ENCODE data around the gene ELOB. TPM values are rescaled to one million over a fixed set of nuclear protein-coding genes. Genes with fewer than 3 reads are reported as not detected.

ELOB gene
- total RNA-seq, 1 experiment from 2014 or later: 259 TPM

- Histone ChIP-seq H3K4me3 (no peak overlapping the region), H3K27ac (no peak overlapping the region), H3K9me2 (ENCODE audit: insufficient read depth) (no peaks in the 10 kb centered on the region), H3K79me2 (ENCODE audit: low read depth) (no peaks in the 10 kb centered on the region), H3K36me3 (ENCODE audit: low read depth) (no peaks in the 10 kb centered on the region), H4K20me1 (ENCODE audit: insufficient read depth) (no peaks in the 10 kb centered on the region), H3K9me3 (ENCODE audit: insufficient read depth, low read depth) (no peaks in the 10 kb centered on the region), H3K4me1 (replicated peaks; ENCODE audit: insufficient read depth) (no peaks in the 10 kb centered on the region), H3F3A (ENCODE audit: insufficient read depth, low read depth) (peaks cover 12% of the 10 kb centered on the region; the same call in 1 of the 2 replicates), H3K27me3 (ENCODE audit: insufficient read depth, low read depth) (peaks cover 3% of the 10 kb centered on the region; the same call in 1 of the 2 replicates), H2AFZ (no peak overlapping the region), H3K4me2 (no peak overlapping the region)
- ChIA-PET POLR2A (ENCODE audit: unreplicated experiment) (no interaction called here), CTCF (no interaction called here)
- no TSS peak for BruUV-seq (replicated peaks)
- no peak for DNase-seq
- TF ChIP-seq CTCF (conservative IDR thresholded peaks at IDR 0.05) (no peak), EZH2 (IDR thresholded peaks at IDR 0.05; ENCODE audit: low read depth) (no peak)
- intact Hi-C loops (cut with micrococcal nuclease; ENCODE audit: unreplicated experiment): no loop called here
These were observed 10.9 kb upstream of the ELOB start for GRCh38 chr16:2787961-2788360.

- Histone ChIP-seq H3K4me2 (no peak within 1 kb of the TSS), H3K9me3 (ENCODE audit: insufficient read depth, low read depth) (no peaks in the 10 kb centered on the region), H3K27me3 (ENCODE audit: insufficient read depth, low read depth) (peaks cover 3% of the 10 kb centered on the region; the same call in 1 of the 2 replicates), H3K9me2 (ENCODE audit: insufficient read depth) (no peaks in the 10 kb centered on the region), H3K36me3 (ENCODE audit: low read depth) (no peaks in the 10 kb centered on the region), H4K20me1 (ENCODE audit: insufficient read depth) (no peaks in the 10 kb centered on the region), H3F3A (ENCODE audit: insufficient read depth, low read depth) (peaks cover 9% of the 10 kb centered on the region; the same call in 1 of the 2 replicates), H3K4me1 (replicated peaks; ENCODE audit: insufficient read depth) (no peaks in the 10 kb centered on the region), H3K79me2 (ENCODE audit: low read depth) (no peaks in the 10 kb centered on the region), H3K4me3 (no peak within 1 kb of the TSS), H2AFZ (no peak within 1 kb of the TSS), H3K27ac (no peak within 1 kb of the TSS)
- ChIA-PET CTCF (no interaction called here), POLR2A (ENCODE audit: unreplicated experiment) (no interaction called here)
- intact Hi-C loops (cut with micrococcal nuclease; ENCODE audit: unreplicated experiment): no loop called here
- no peak for TF ChIP-seq CTCF (conservative IDR thresholded peaks at IDR 0.05)
- BruUV-seq (replicated peaks): no TSS peak
- DNase-seq: no peak
These were observed 10.3 kb upstream of the ELOB start, which contains the start of gene PRSS33 for GRCh38 chr16:2787406-2787805. Gene PRSS33, minus strand, starts transcription at chr16:2787560. Its CDS starts 1,013 bp downstream, at chr16:2786547.

- Histone ChIP-seq H3K4me1 (replicated peaks; ENCODE audit: insufficient read depth) (no peaks in the 10 kb centered on the region), H3K36me3 (ENCODE audit: low read depth) (no peaks in the 10 kb centered on the region), H3K27ac (no peak overlapping the region), H3K9me3 (ENCODE audit: insufficient read depth, low read depth) (no peaks in the 10 kb centered on the region), H3K9me2 (ENCODE audit: insufficient read depth) (no peaks in the 10 kb centered on the region), H2AFZ (no peak overlapping the region), H3K79me2 (ENCODE audit: low read depth) (no peaks in the 10 kb centered on the region), H4K20me1 (ENCODE audit: insufficient read depth) (no peaks in the 10 kb centered on the region), H3K27me3 (ENCODE audit: insufficient read depth, low read depth) (peaks cover 3% of the 10 kb centered on the region; the same call in 1 of the 2 replicates), H3F3A (ENCODE audit: insufficient read depth, low read depth) (peaks cover 5% of the 10 kb centered on the region; the same call in 1 of the 2 replicates), H3K4me2 (no peak overlapping the region), H3K4me3 (no peak overlapping the region)
- ChIA-PET CTCF (no interaction called here), POLR2A (ENCODE audit: unreplicated experiment) (no interaction called here)
- no peak for TF ChIP-seq EZH2 (IDR thresholded peaks at IDR 0.05; ENCODE audit: low read depth)
- no peak for TF ChIP-seq CTCF (conservative IDR thresholded peaks at IDR 0.05)
- intact Hi-C loops (cut with micrococcal nuclease; ENCODE audit: unreplicated experiment): no loop called here
- no TSS peak for BruUV-seq (replicated peaks)
- DNase-seq: no peak
These were observed 9.7 kb upstream of the ELOB start for GRCh38 chr16:2786826-2787151.
